Measurements from ENCODE around the gene DDX23. TPM values are rescaled to one million over a fixed set of nuclear protein-coding genes. Genes with fewer than 3 reads are reported as not detected.
A peak's percentile ranks its signal among the peaks of the same experiment; 100 is the strongest.

DDX23 gene
- total RNA-seq, 1 experiment from 2014 or later, result 102 TPM

DNA sequence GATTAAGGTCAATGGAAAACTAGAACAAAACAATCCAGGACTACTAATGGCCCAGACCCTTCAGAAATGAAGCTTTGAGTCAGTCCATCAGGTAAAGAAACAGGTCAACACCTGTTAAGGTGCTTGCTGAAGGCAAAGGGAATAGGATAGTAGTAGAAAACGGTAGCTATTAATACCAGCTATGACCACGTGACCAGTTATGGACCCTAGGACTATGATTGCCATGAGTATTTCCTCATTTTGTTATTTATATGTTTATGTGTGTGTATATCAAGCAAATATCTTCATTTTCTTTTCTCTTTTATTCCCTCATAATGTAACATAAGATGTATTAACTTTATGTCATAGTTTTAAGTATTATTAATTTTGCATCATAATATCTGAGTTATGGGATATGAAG, 47.7 kb upstream of the DDX23 start:
- Histone ChIP-seq H3K9me3 (ENCODE audit: low read length) (no peaks in the 10 kb centered on the region), H3K79me2 (ENCODE audit: low read length) (no peaks in the 10 kb centered on the region), H4K20me1 (ENCODE audit: low read length) (no peaks in the 10 kb centered on the region), H3K9me2 (replicated peaks; ENCODE audit: low read length) (no peaks in the 10 kb centered on the region), H3K4me1 (ENCODE audit: insufficient read depth, low read length) (no peaks in the 10 kb centered on the region), H3K27ac (ENCODE audit: low read length) (no peak overlapping the region), H2AFZ (ENCODE audit: low read length) (no peak overlapping the region), H3K9ac (ENCODE audit: low read length) (no peak overlapping the region), H3K36me3 (ENCODE audit: low read depth, low read length) (no peaks in the 10 kb centered on the region), H3K4me3 (ENCODE audit: low read length) (no peak overlapping the region), H3K4me2 (ENCODE audit: low read length) (no peak overlapping the region), H3K27me3 (ENCODE audit: low read length) (no peaks in the 10 kb centered on the region), H3F3A (ENCODE audit: low read length, unreplicated experiment) (no peaks in the 10 kb centered on the region)
- POLR2A ChIA-PET (ENCODE audit: unreplicated experiment), result no interaction called here
- intact Hi-C loops (cut with micrococcal nuclease), result no loop called here
- no TSS peak for BruUV-seq (replicated peaks)
- DNase-seq (no peak), ATAC-seq (no peak)
- TF ChIP-seq EZH2phosphoT487 (IDR thresholded peaks at IDR 0.05; ENCODE audit: borderline replicate concordance, low read length), result no peak
- TF ChIP-seq EZH2 (IDR thresholded peaks at IDR 0.05; ENCODE audit: low read length, unreplicated experiment), result no peak
- TF ChIP-seq, protein P1, sequence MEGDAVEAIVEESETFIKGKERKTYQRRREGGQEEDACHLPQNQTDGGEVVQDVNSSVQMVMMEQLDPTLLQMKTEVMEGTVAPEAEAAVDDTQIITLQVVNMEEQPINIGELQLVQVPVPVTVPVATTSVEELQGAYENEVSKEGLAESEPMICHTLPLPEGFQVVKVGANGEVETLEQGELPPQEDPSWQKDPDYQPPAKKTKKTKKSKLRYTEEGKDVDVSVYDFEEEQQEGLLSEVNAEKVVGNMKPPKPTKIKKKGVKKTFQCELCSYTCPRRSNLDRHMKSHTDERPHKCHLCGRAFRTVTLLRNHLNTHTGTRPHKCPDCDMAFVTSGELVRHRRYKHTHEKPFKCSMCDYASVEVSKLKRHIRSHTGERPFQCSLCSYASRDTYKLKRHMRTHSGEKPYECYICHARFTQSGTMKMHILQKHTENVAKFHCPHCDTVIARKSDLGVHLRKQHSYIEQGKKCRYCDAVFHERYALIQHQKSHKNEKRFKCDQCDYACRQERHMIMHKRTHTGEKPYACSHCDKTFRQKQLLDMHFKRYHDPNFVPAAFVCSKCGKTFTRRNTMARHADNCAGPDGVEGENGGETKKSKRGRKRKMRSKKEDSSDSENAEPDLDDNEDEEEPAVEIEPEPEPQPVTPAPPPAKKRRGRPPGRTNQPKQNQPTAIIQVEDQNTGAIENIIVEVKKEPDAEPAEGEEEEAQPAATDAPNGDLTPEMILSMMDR (conservative IDR thresholded peaks at IDR 0.05; ENCODE audit: low read depth, low read length), result no peak
- CTCF ChIA-PET, result interaction anchor here (0.6 kb wide), 1 partner anchor 116 kb away, joined by 3 read pairs; no protein-coding TSS in a partner anchor

- Histone ChIP-seq H3K27me3 (ENCODE audit: low read length) (peaks cover 8% of the 10 kb centered on the region), H3K4me3 (ENCODE audit: low read length) (no peak overlapping the region), H3K36me3 (ENCODE audit: low read depth, low read length) (no peaks in the 10 kb centered on the region), H3K4me2 (ENCODE audit: low read length) (no peak overlapping the region), H2AFZ (ENCODE audit: low read length) (no peak overlapping the region), H3K9ac (ENCODE audit: low read length) (no peak overlapping the region), H3K27ac (ENCODE audit: low read length) (no peak overlapping the region), H3K79me2 (ENCODE audit: low read length) (no peaks in the 10 kb centered on the region), H3K4me1 (ENCODE audit: insufficient read depth, low read length) (peaks cover 8% of the 10 kb centered on the region; the same call in 1 of the 2 replicates), H3K9me3 (ENCODE audit: low read length) (no peaks in the 10 kb centered on the region), H4K20me1 (ENCODE audit: low read length) (no peaks in the 10 kb centered on the region), H3F3A (ENCODE audit: low read length, unreplicated experiment) (no peaks in the 10 kb centered on the region), H3K9me2 (replicated peaks; ENCODE audit: low read length) (no peaks in the 10 kb centered on the region)
- no TSS peak for BruUV-seq (replicated peaks)
- POLR2A ChIA-PET (ENCODE audit: unreplicated experiment), result interaction anchor here (0.6 kb wide), 1 partner anchor 62 kb away, joined by 4 read pairs; no protein-coding TSS in a partner anchor
- TF ChIP-seq, protein P1 (conservative IDR thresholded peaks at IDR 0.05; ENCODE audit: low read depth, low read length), result no peak
- TF ChIP-seq EZH2 (IDR thresholded peaks at IDR 0.05; ENCODE audit: low read length, unreplicated experiment) (no peak), EZH2phosphoT487 (IDR thresholded peaks at IDR 0.05; ENCODE audit: borderline replicate concordance, low read length) (no peak)
- ATAC-seq (no peak), DNase-seq (no peak)
- intact Hi-C loops (cut with micrococcal nuclease), result no loop called here
- CTCF ChIA-PET, result no interaction called here
Measured at GRCh38 chr12:48894271-48894670, 42.3 kb upstream of the DDX23 start.

DNA sequence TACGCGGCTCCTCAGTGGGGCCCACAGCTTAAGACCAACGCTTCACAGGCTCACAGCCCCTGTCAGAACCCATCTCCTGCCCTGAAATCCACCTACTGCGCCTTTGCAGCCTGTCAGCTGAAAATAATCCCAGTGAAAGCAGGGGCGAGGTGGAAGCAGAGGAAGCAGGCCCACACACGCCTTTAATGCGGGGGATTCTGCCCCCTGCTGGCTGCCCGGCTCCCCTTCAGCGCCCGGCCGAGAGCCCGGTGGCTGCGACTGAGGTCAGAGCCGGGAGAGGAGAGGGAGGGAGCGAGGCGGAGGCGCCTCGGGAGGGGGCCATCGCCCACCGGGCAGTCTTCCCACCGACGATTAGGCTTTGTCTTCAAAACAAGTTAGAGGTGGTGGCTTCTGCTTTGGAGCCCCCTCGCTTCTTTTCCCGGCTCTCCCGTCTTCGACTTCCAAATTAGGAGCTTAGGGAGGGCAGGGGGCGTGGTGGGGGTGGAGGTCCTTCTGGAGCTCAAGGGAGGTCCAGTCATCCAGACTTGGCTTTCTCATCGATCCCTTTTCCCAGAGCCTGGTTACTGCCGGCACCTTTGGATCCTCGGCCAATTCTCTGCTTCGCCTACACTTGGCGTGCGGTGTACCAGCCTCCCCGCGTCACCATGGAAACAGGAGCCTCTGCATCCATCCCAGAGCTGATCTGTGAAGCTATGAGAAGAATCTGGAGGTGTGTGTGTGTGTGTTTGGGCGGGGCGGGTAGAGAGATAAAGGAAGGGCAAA, 38.9 kb upstream of the DDX23 start:
- Histone ChIP-seq H3K9me2 (replicated peaks; ENCODE audit: low read length) (no peaks in the 10 kb centered on the region), H3K27ac (ENCODE audit: low read length) (no peak overlapping the region), H3K9me3 (ENCODE audit: low read length) (no peaks in the 10 kb centered on the region), H3K27me3 (ENCODE audit: low read length) (peaks cover 8% of the 10 kb centered on the region), H3K4me3 (ENCODE audit: low read length) (peak overlapping the region; percentile 58), H3K79me2 (ENCODE audit: low read length) (no peaks in the 10 kb centered on the region), H3K9ac (ENCODE audit: low read length) (no peak overlapping the region), H3K36me3 (ENCODE audit: low read depth, low read length) (no peaks in the 10 kb centered on the region), H3K4me1 (ENCODE audit: insufficient read depth, low read length) (peaks cover 8% of the 10 kb centered on the region; the same call in 1 of the 2 replicates), H3F3A (ENCODE audit: low read length, unreplicated experiment) (no peaks in the 10 kb centered on the region), H4K20me1 (ENCODE audit: low read length) (no peaks in the 10 kb centered on the region), H2AFZ (ENCODE audit: low read length) (peak overlapping the region; percentile 74), H3K4me2 (ENCODE audit: low read length) (peak overlapping the region; percentile 80)
- peak; percentile 82 for DNase-seq
- TF ChIP-seq EZH2phosphoT487 (IDR thresholded peaks at IDR 0.05; ENCODE audit: borderline replicate concordance, low read length) (no peak), EZH2 (IDR thresholded peaks at IDR 0.05; ENCODE audit: low read length, unreplicated experiment) (no peak)
- TF ChIP-seq, protein P1 (conservative IDR thresholded peaks at IDR 0.05; ENCODE audit: low read depth, low read length), result peak; percentile 95
- CTCF ChIA-PET, result interaction anchor here (0.5 to 3.6 kb wide), 3 partner anchors 9 to 113 kb away, joined by 4 to 80 read pairs (median 8); partner anchors contain the start of gene DDX23
- ATAC-seq, result peak; percentile 100
- POLR2A ChIA-PET (ENCODE audit: unreplicated experiment), result interaction anchor here (0.6 kb wide), 1 partner anchor 39 kb away, joined by 11 read pairs; the partner anchor contains the start of gene DDX23
- no TSS peak for BruUV-seq (replicated peaks)
- intact Hi-C loops (cut with micrococcal nuclease), result loop anchor here (1.0 kb wide), 1 partner anchor 38 kb away; no protein-coding TSS in a partner anchor
